GM18519 (cell line): ENCODE data around the gene GIPC2.

Source experiments
- ATAC-seq: cut with Tn5 transposase; IDR thresholded peaks from one replicate; pipeline ENCODE4 v1.9.1; 2021; ENCODE audit warnings: mild to moderate bottlenecking, moderate library complexity; ENCODE audit not compliant: unreplicated experiment, low FRiP score

The GIPC2 gene

GRCh38 chr1:78136680-78137079 lies 90.9 kb downstream of the GIPC2 start:
- no peak for ATAC-seq

- peak; percentile 31 for ATAC-seq
Observed at GRCh38 chr1:78141531-78142231, 95.9 kb downstream of the GIPC2 start.

GRCh38 chr1:78142736-78143135 lies 97.0 kb downstream of the GIPC2 start:
- ATAC-seq, result no peak

GRCh38 chr1:78143152-78143551 lies 97.4 kb downstream of the GIPC2 start:
- ATAC-seq, result peak; percentile 58

GRCh38 chr1:78143673-78144072 lies 97.9 kb downstream of the GIPC2 start:
- no peak for ATAC-seq

- peak; percentile 75 for ATAC-seq
Observed at GRCh38 chr1:78145105-78145580, 99.4 kb downstream of the GIPC2 start.

GRCh38 chr1:78146205-78146771 lies 100.5 kb downstream of the GIPC2 start:
- ATAC-seq, result no peak

- no peak for ATAC-seq
Observed at GRCh38 chr1:78147031-78147430, 101.3 kb downstream of the GIPC2 start.

GRCh38 chr1:78153092-78153736 lies 107.4 kb downstream of the GIPC2 start:
- ATAC-seq, result no peak

GRCh38 chr1:78155121-78155520 lies 109.4 kb downstream of the GIPC2 start:
- ATAC-seq, result no peak

- no peak for ATAC-seq
Observed at GRCh38 chr1:78156805-78157521, 111.2 kb downstream of the GIPC2 start.

- no peak for ATAC-seq
Observed at GRCh38 chr1:78165816-78166215, 120.0 kb downstream of the GIPC2 start.

- no peak for ATAC-seq
Observed at GRCh38 chr1:78168306-78168705, 122.5 kb downstream of the GIPC2 start.

GRCh38 chr1:78170859-78171258 lies 125.1 kb downstream of the GIPC2 start:
- ATAC-seq, result no peak

GRCh38 chr1:78171736-78172590 lies 126.2 kb downstream of the GIPC2 start:
- ATAC-seq, result no peak

GRCh38 chr1:78176448-78176847 lies 130.7 kb downstream of the GIPC2 start:
- no peak for ATAC-seq

- ATAC-seq, result no peak
Observed at GRCh38 chr1:78177708-78178270, 132.0 kb downstream of the GIPC2 start.

GRCh38 chr1:78178816-78179215 lies 133.1 kb downstream of the GIPC2 start:
- ATAC-seq, result no peak

- peak; percentile 65 for ATAC-seq
Observed at GRCh38 chr1:78184460-78185072, 138.8 kb downstream of the GIPC2 start.
